NOMO-1 treated with DMSO at 0.1 percent for 48 hours (cell line): Measurements from ENCODE around the gene TRAF3IP3.

Source experiments
- DNase-seq: peaks from one replicate; lab custom pipeline; 2025; ENCODE audit not compliant: unreplicated experiment; lab: John Stamatoyannopoulos, UW

The TRAF3IP3 gene

DNA sequence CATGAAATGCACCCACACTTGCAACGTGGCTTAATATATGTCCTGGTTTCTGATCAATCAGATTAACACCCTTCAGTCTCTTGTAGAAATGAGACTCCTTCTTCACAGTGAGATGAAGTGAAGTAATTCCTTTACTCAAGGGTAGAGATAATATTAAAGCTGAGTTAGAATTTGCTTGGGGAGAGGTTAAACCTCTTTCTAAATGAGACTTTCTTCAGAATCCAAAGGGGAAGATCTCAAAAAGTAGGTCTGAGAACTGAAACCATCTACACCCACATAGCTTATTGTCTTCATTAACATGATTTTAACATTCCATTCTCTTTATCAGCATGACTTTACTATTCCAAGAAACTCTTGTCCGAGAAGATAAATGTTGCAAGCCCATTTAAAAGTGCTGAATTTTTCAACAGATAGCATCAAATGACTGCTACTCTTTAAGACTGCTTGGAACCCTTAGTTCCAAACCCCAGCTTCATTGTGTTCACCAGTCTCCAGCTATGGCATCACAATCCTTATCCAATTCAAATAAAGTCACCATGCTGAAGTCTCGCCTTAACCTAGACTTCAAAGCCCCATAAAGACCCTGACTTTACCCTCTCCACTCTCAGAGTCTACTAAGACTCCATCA lies 19.2 kb upstream of the TRAF3IP3 start:
- DNase-seq = no peak

DNA sequence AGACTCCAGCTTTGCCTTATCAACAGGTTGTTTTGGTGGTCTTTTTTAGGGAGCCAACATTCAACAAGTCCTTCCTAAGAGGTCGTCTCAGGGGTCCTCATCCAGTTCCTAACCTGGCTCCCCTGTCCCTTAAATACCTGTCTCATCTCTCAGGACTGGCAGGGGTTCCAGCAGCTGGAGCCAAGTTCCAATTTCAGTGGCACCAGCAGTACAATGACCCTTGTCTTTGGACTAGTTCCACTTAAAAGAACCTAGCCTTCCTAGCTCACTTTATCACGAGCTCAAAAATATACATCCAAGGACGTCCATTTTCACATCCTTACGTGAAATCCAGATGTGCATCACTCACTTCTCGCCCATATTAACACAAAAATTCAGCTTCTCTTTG lies 18.7 kb upstream of the TRAF3IP3 start:
- DNase-seq = no peak

DNA sequence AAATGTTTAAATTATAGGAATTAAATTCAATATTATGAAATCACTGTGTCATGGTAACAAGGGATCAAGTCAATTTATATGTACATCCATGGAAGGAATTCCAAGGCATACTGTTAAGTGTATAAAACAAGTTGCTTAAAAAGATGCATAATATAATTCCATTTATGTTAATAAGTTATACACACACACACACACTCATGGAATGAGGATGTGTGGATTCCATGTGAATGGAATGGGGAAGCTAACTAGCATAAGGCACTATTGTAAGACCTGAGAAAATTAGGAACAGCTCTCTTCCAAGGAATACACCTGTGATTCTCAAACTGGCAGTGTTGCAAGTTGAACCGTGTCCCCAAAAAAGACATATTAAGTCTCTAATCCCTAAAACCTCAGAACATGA lies 17.6 kb upstream of the TRAF3IP3 start:
- DNase-seq = no peak

DNA sequence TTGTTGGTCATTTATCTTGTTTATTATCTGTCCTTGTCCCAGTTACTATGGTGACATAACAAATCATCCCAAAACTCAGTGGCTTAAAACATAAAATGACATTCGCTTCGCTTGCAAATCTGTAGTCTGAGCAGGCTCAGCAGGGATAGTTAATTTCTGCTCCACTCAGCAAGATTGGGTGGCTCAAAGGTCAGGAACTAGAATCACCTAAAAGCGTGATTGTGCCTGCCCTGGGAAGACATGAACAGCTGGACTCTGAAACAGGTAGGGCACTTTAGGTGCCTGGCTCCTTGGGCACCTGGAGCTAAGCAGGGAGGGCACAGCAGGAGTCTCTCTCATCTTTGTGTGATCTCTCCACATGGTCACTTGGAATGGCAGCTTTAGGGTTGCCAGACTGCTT lies 14.7 kb upstream of the TRAF3IP3 start:
- no peak for DNase-seq

DNA sequence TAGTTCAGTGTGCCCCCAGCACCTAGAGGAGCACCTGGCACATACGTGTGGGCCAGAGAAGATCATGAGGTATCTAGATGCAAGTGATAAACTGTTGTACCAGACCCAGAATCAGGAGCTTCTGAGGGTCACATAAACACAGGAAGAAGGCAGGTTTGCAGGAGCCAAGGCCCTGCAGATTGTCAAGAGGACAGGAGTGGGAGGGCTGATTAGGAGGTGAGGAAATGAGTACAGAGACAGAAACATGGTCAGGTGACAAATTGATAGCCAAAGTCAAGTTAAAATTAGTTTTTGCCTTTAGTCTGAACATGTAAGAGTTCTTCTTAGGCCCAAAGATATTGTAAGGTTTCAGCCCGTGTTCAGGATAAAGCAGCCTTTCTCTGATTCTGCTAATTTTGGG lies 14.0 kb upstream of the TRAF3IP3 start:
- no peak for DNase-seq

DNA sequence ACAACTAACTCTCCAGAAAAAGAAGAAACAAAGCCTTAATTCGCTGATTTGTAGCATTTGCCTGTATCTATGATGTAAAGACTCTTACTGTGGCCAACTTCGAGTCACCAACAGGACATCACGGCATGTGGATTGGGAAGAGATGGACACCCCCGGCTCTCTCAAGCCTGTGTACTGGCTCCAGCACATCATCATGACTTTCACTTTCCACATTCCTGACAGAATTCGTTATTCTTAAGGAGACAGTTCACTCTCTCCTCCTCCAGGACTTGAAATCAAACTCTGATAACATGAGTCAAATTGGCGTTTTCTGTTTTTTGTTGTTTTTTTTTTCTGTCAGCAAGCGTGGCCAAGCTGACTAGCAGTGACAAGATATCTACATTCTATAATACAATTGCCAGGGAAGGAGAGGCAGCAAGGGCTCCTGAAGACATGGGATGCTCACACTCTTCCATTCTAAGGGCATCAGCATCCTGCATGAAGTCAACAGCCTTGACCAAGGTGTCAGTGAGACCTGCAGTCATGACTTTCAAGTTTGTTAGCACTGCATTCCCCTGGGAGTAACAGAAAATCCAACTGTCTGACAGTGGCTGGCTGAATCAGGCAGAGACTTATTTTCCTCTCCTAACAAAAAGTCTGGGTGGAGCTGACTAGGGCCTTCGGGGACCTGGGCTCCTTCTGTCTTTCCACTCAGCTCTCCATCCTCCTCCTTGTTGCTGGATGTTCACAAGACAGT lies 13.3 kb upstream of the TRAF3IP3 start:
- no peak for DNase-seq

DNA sequence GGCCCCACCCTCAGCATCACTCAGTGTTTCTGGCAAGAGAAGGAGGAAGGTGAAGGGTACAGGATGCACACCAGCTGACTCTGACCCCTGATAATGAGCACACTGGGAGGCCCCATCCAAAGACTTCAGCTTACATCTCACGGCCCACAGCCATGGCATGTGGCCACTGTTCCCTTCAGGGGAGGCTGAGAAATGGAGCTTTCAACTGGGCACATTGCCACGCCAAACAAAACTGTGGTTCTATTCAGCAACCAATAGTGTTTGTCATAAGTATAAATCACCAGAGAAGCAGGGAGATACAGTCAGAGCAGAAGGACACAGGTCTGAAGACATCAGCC lies 12.7 kb upstream of the TRAF3IP3 start:
- DNase-seq = no peak

DNA sequence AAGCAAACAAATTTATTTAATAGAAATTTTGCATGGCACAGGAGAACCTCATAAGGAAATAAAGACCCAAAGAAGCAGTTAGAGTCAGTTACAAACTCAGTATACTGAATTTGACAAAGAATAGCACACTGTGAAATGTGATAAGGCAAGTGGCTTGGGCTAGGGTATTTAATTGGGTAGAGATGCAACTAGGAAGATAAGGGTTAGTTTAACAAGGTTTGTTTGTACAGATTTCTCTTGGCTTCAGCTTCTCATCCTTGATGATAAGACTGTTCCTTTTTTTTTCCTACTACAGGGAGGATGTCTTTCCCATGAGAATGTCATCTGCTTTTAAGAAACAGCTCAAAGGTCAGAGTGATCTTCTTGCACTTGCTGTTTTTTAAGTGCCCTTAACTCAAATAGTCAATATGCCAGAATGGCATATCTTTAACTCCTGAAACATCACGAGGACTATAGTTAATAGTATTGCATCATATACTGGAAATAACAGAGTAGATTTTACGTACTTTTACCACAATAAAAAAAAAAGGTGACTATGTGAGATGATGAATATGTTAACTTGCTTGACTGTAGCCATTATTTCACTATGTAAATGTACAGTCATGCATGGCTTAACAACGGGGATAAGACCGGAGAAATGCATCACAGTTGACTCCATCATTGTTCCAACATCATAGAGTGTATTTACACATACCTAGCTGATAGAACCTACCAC lies 9.2 kb upstream of the TRAF3IP3 start:
- DNase-seq = no peak

DNA sequence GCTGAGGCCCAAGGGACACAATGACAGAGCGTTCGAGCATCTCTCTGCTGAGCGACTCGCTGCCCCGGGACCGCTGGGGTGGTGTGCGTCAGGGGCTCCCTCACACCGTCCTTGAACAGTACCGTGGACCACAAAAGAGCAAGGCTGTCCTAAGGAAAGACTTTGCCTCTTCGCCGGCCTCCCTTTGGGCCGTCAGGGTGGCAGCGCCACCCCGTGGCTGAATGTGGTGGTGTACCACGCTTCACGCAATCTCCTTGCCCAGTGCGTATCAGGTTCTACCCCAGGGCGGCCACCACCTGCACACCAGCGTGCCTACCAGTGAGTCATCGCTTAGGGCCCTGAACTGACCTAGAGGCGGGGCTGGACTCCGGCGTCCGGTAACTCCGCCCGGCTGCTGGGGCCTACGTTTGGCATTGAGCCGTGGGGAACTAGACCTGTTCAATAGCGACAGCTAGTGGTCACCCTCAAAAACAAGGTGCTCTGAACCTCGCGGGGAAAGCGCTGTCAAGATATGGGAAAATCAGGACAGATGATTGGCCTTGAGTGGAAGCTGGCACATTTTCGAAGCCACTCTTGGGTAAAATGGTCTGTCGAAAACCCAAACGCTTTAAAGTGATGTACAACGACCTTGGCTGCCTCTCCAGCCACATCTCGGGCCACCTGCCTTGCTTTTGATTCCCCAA lies 8.1 kb upstream of the TRAF3IP3 start:
- DNase-seq = peak; percentile 99

DNA sequence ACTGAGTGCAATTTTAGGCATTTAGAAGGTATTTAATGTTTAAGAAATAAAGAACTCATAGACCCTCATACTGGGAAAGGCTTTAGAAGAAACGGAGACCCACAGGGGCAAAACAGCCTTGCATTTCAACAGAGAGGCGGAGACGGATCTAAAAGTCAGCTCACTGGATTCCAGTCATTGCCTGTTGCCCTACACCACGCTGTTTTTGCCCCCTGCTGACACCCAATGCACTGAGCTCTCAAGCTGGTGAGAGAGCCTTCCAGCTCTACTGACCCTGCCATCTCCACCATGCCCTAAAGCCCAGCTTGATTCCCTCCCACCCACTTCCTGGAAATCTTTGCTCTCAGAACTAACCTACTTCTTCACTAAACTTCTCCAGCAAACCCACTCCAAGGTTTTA lies 7.2 kb upstream of the TRAF3IP3 start:
- DNase-seq = no peak

DNA sequence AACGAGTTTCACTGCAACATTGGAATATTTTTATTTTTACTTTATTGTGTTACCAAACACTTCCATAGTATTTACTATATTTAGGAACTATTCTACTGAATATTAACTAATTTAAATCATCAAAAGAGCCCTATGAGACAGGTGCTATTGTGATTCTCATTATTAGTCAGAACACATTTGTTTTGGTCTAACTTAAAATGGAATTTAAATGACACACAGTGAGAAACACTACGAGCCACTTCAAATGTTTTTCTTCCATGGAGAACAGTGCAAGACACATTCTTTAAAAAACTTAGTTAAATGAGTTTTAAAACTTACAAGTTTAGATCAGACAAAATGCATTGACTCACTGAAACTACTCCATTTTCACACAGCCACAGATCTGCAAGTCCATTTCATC lies 6.6 kb upstream of the TRAF3IP3 start:
- DNase-seq = no peak

DNA sequence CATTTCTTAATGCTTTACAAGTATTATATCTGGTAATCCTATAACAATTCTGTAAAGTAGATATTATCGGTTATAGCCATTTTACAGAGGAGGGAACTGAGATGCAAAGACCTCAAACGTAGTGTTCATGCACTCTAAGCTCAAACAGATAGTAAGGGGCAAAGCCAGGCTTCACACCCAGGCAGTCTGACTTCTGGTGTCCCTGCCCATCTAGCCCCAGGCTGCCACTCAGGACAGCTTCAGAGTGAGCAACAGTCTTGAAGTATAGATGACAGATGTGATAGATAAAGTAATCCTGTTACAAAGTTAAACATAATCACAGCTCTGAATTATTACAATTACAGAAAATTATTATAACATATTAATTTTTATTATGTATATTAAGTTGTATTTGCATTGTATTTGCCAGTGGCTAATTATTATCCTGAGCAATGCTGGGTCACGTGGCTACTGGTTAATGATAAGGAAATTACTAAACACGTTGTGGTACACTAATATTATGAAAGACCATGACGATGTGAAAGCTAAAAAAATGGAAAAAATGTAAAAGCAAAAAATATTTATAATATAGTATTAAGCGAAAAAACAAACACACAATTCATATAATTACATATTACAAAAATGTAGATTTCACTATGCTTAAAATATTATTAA lies 6.1 kb upstream of the TRAF3IP3 start:
- peak; percentile 17 for DNase-seq

DNA sequence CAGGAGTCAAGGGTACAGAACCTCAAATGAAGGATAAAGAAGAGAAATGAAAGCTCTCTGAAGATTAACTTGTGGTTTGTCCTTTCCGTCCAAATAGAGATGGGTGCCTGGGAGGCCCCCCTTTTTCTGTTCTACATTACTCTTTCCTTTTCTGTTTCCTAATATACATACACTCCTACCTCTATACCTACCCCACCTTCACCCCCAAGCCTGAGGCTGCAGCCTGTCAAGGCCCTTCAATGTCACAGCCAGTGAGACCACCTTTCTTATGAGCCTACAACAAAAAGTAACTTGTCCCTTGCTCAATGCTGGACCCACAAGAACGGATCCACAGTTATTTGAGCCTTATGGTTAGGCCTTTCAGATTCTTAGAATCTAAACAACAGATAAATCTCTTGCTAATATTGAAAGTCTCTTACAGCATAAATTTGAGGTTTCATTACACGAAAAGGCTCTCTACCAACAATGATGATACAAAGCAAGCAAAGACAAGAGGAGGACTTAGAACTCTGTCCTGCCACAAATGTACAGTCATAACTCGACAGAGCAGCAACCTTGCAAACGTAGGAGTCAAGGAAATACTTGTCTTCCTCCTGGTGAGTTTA lies 4.1 kb upstream of the TRAF3IP3 start:
- no peak for DNase-seq

DNA sequence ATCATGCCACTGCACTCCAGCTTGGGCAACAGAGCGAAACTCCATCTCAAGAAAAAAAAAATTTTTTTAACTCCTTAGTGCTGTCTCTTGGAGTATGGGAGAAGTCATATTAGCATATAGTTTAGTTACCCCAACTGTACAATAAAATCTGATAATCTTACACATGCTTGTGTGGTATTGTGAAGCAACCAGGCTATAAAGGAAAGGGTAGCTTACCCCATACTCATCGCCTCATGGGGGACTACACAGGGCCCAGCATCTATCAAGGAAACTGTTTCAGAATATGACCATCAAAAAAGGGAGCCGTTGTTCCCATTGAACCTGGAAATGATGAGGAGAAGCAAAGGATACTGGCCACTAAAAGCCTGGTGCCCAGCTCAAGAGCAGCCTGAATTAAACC lies 3.0 kb upstream of the TRAF3IP3 start:
- no peak for DNase-seq

DNA sequence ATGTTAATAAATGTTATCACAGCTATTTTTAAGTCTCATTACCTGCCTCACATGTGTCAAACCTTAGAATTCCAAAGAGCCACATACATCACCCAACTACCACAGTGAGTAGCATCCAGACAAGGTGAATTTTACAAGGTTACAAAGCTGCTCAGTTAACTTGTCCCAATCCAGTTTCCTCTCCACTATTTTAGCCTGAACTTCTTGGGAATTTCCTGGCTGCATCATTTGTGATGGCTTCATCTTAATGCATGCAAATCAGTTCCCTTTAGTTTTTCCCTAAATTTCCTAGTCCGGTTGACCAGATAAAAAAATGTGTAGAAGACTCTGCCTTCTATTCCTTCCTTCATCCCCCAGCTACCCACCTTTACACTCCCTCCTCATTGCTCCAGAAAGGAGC lies 597 bp upstream of the TRAF3IP3 start:
- DNase-seq = no peak

DNA sequence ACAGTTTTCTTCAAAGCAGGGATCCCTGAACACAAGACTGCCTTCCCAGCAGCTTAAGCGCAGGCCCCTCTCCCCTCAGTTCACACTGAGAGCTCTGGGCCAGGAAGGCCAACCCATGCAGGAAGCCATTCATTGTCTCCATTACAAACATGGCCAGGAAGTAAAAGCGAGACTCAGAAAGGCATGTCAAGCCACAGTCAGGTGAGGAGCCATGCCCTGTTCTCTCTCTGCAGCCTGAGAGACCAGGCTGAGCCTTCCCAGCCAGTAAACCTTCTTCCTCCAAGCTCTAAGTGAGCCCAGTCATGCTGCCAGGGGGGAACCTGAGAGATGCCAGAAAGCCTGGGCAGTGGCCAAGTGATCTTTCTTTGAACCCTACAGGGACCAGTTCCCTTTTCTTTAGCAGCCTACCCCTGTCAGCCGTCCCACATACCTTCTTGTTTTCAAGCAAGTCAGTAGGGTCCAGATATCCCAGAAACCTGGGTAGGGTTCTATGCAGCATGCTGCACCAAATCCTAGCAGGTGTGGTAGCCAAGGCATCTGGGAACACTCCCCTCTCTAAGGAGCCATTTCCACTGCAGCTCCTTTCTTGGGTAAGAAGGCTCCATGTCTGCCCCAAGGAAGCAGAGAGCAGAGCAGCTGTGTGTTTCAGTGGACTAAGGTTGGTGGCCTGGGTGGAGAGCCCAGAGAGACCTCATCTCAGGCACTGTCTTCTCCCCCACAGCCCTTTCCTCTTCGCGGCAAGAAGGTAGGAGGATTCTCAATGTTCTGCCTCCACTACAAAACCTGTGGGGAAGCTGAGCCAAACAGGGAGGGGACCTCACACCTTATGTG lies 977 bp downstream of the TRAF3IP3 start:
- DNase-seq = peak; percentile 78

DNA sequence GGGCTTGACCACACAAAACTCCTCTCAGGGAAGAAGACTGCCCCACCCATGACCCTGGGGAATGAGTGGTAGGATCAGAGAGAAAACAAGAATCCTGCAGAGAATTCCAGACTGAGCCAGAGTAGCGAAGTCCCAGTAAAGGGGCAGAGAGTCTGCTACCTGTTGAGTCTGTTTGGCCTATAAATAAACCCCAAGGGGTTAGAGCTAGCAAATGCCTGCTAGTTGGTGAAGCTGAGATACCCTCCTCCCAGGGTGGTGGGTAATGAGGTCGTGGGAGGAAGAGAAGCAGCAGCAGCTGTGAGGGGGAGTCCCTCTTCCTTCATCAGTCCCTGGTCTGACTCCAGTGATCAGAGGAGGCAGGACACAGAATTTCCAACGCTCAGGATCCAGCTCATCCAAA lies 2.5 kb downstream of the TRAF3IP3 start:
- DNase-seq = no peak

DNA sequence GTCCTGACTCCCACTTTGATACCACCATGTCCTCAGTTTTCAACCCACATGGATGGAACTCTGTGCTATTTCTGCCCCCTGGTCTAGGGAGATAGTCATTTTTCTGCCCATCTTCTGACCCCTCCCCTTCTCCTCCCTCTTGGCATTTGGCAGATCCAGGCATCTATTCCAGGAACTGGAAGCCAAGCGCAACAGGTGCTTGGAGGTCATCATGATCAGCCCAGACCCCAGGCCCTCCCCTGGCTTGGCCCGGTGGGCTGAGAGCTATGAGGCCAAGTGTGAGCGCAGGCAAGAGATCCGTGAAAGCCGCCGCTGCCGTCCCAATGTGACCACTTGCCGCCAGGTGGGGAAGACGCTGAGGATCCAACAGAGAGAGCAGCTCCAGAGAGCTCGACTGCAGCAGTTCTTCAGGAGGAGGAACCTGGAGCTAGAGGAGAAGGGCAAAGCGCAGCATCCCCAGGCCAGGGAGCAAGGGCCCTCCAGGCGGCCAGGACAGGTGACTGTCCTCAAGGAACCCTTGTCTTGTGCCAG lies 4.0 kb downstream of the TRAF3IP3 start:
- DNase-seq = no peak

DNA sequence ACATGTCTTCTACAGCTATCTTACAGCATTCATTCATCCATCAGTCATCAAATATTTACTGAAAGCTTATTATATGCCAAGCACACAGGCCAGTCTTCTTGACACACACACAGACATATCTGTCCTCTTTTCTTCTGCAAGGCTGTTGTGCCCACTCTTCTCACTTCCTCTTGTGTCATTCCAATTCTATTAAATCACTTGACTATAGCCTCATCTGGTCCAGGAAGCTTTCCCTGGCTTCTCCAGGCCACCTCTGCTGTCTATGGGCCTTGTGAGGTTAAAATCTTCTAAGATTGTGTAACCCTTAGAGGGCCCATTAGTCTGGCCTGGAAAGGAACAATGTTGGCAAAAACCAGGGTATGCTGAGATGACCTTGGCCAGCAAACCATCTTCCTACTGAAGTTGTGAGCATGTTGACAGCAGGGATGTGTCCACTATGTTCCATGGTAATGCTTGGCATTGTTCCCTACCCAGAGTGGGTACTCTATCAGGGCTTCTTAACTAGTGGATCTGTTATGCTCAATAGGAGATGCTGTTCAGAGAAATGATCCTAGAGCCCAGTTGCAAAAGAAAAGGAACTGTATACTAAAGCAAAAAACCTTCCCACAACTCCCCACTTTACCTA lies 5.3 kb downstream of the TRAF3IP3 start:
- no peak for DNase-seq
